ENCODE results near the gene MEIKIN. TPM values are rescaled to one million over a fixed set of nuclear protein-coding genes. Genes with fewer than 3 reads are reported as not detected.

The MEIKIN gene
- total and polyA plus RNA-seq, 4 donors: 0.42 to 0.51 TPM; not detected in 2

- H3K27me3 ChIP-seq (ENCODE audit: control insufficient read depth in 4 of 4, insufficient read depth in 4 of 4, low read length in 3 of 4): no peaks in the 10 kb centered on the region
- no peak overlapping the region for H3K9ac ChIP-seq (ENCODE audit: low read depth in 1 of 2, low read length in 2 of 2)
- no peak for DNase-seq (ENCODE audit: low spot score)
- H3K4me3 ChIP-seq (ENCODE audit: low read depth in 1 of 3, low read length in 3 of 3): no peak overlapping the region
- peaks cover 0 to 9% (median 3%) of the 10 kb centered on the region in 4 donors for H3K4me1 ChIP-seq (ENCODE audit: control insufficient read depth in 4 of 4, insufficient read depth in 4 of 4, low read length in 3 of 4)
- no peak for TF ChIP-seq HNF4A (conservative IDR thresholded peaks at IDR 0.05)
- TF ChIP-seq FOXA1 (IDR thresholded peaks at IDR 0.05): no peak
- no peak for TF ChIP-seq ZBTB33 (IDR thresholded peaks at IDR 0.05)
- no peak for TF ChIP-seq FOXA2 (IDR thresholded peaks at IDR 0.05)
- no peak for TF ChIP-seq YY1 (IDR thresholded peaks at IDR 0.05)
- TF ChIP-seq RAD21 (IDR thresholded peaks at IDR 0.05): no peak
- no peak for TF ChIP-seq RXRA (IDR thresholded peaks at IDR 0.05)
- TF ChIP-seq EGR1 (IDR thresholded peaks at IDR 0.05; ENCODE audit: low read depth in 2 of 2): no peak
- no peak for TF ChIP-seq REST (IDR thresholded peaks at IDR 0.05)
- no peak for TF ChIP-seq GABPA (IDR thresholded peaks at IDR 0.05 in 1 of 2, conservative IDR thresholded peaks at IDR 0.05 in 1 of 2)
- no peak for TF ChIP-seq TAF1 (conservative IDR thresholded peaks at IDR 0.05)
- no peak for TF ChIP-seq JUND (IDR thresholded peaks at IDR 0.05)
- TF ChIP-seq MAX (IDR thresholded peaks at IDR 0.05): no peak
- no peak for TF ChIP-seq ATF3 (IDR thresholded peaks at IDR 0.05)
- no peak for TF ChIP-seq CTCF (IDR thresholded peaks at IDR 0.05; ENCODE audit: low read depth, low read length, missing input control)
- TF ChIP-seq HNF4G (IDR thresholded peaks at IDR 0.05): no peak
- no peak for TF ChIP-seq SP1 (IDR thresholded peaks at IDR 0.05)
- TF ChIP-seq NR2F2 (IDR thresholded peaks at IDR 0.05): no peak
- no peaks in the 10 kb centered on the region for H3K9me3 ChIP-seq (ENCODE audit: control insufficient read depth in 4 of 4, low read length in 3 of 4)
- 95% methylated on average over 1 of the region's 1 CpG for WGBS
- no peak overlapping the region for H3K27ac ChIP-seq (ENCODE audit: low read depth in 1 of 2, low read length in 2 of 2)
- H3K36me3 ChIP-seq (ENCODE audit: control insufficient read depth in 4 of 4, insufficient read depth in 3 of 4, low read depth in 1 of 4, low read length in 3 of 4): peaks cover 0 to 2% (median under 1%) of the 10 kb centered on the region in 4 donors
Measured at GRCh38 chr5:131765261-131765660, 180.2 kb downstream of the MEIKIN start.
